A673 (cell line): ENCODE results near the gene KCP. TPM values are rescaled to one million over a fixed set of nuclear protein-coding genes. Genes with fewer than 3 reads are reported as not detected.

ENCODE experiments used
- BruUV-seq: library from RNA; stranded (reverse); fragments of 400-500 nt; replicated peaks from 2 replicates; lab custom pipeline; 2021; lab: Mats Ljungman, UMichigan
- CTCF ChIA-PET: fragments of 300-600 bp; sonication (Branson Sonifier 250); formaldehyde crosslinking; loops from one replicate; lab custom pipeline; 2022; ENCODE audit warnings: antibody characterized with exemption; lab: Charles Lee
- POLR2A ChIA-PET: fragments of 300-600 bp; sonication (Branson Sonifier 250); formaldehyde crosslinking; loops from one replicate; lab custom pipeline; 2022; ENCODE audit warnings: antibody characterized with exemption; ENCODE audit not compliant: low non-redundant PET; lab: Charles Lee
- DNase-seq: peaks from one replicate; pipeline ENCODE4 v3.0.0-alpha.2; 2015; ENCODE audit warnings: low spot score
- H3K27ac ChIP-seq: fragments of 200-600 bp; sonication (generic); 2 replicates; pipeline ENCODE4 v1.5.1; 2016; ENCODE audit warnings: mixed run types, low read depth, mild to moderate bottlenecking, mixed read lengths, antibody characterized with exemption, low read length; ENCODE audit not compliant: poor library complexity, severe bottlenecking
- H3K27me3 ChIP-seq: fragments of 200-600 bp; sonication (generic); replicated peaks from 2 replicates; pipeline ENCODE4 v1.6.1; 2017; ENCODE audit warnings: mixed run types, low read depth, mild to moderate bottlenecking, mixed read lengths, antibody characterized with exemption, low read length; ENCODE audit not compliant: insufficient read depth, poor library complexity
- H3K36me3 ChIP-seq: fragments of 200-600 bp; sonication (generic); 2 replicates; pipeline ENCODE4 v1.6.1; 2016; ENCODE audit warnings: mixed run types, mild to moderate bottlenecking, mixed read lengths, antibody characterized with exemption, low read length; ENCODE audit not compliant: insufficient read depth, poor library complexity, severe bottlenecking
- H3K4me1 ChIP-seq: fragments of 200-600 bp; sonication (generic); 2 replicates; pipeline ENCODE4 v1.6.1; 2017; ENCODE audit warnings: mixed run types, mild to moderate bottlenecking, mixed read lengths, antibody characterized with exemption, low read length; ENCODE audit not compliant: insufficient read depth, poor library complexity, severe bottlenecking
- H3K4me3 ChIP-seq: fragments of 200-600 bp; sonication (generic); 2 replicates; pipeline ENCODE4 v1.5.1; 2016; ENCODE audit warnings: low read depth, mixed run types, mild to moderate bottlenecking, mixed read lengths, low read length; ENCODE audit not compliant: poor library complexity, severe bottlenecking
- H3K9me3 ChIP-seq: fragments of 200-600 bp; sonication (generic); 2 replicates; pipeline ENCODE4 v1.6.1; 2016; ENCODE audit warnings: mixed run types, low read depth, mild to moderate bottlenecking, mixed read lengths, antibody characterized with exemption, low read length; ENCODE audit not compliant: poor library complexity, severe bottlenecking
- CTCF ChIP-seq: fragments of 300-800, 200-600 bp; sonication (generic); conservative IDR thresholded peaks from 2 replicates; pipeline ENCODE4 v1.5.1; 2017; ENCODE audit warnings: low read depth, mild to moderate bottlenecking, antibody characterized with exemption, low read length, moderate library complexity, mixed read lengths
- EZH2 ChIP-seq: fragments of 200-600 bp; sonication (generic); IDR thresholded peaks from 2 replicates; pipeline ENCODE4 v1.6.1; 2017; ENCODE audit warnings: borderline replicate concordance, low read depth, mild to moderate bottlenecking, mixed read lengths, antibody characterized with exemption, low read length; ENCODE audit not compliant: poor library complexity, severe bottlenecking
- intact Hi-C: fragments of 100-400 bp; cut with micrococcal nuclease; formaldehyde crosslinking; loops from one replicate; pipeline ENCODE4 v1.10.0; 2022; ENCODE audit not compliant: unreplicated experiment
- total RNA-seq: library from RNA; stranded (reverse); gene quantifications from 2 replicates; pipeline ENCODE4 v1.2.3, GENCODE V29; 2021

KCP gene
- total RNA-seq, 1 experiment from 2014 or later: not detected

- Histone ChIP-seq H3K4me1 (no peaks in the 10 kb centered on the region), H3K9me3 (no peaks in the 10 kb centered on the region), H3K36me3 (no peaks in the 10 kb centered on the region), H3K27ac (no peak overlapping the region), H3K27me3 (no peaks in the 10 kb centered on the region), H3K4me3 (no peak overlapping the region)
- no peak for DNase-seq
- no TSS peak for BruUV-seq
- intact Hi-C loops: no loop called here
- CTCF ChIA-PET: no interaction called here
- TF ChIP-seq EZH2 (no peak), CTCF (no peak)
- POLR2A ChIA-PET: no interaction called here
Observed at GRCh38 chr7:128848289-128849155, 62.0 kb downstream of the KCP start.

GRCh38 chr7:128847721-128848211 is 62.7 kb downstream of the KCP start:
- no peaks in the 10 kb centered on the region for H3K4me1 ChIP-seq
- POLR2A ChIA-PET: no interaction called here
- DNase-seq: no peak
- no peak overlapping the region for H3K27ac ChIP-seq
- H3K4me3 ChIP-seq: no peak overlapping the region
- CTCF ChIA-PET: no interaction called here
- no TSS peak for BruUV-seq
- H3K27me3 ChIP-seq: no peaks in the 10 kb centered on the region
- TF ChIP-seq CTCF (no peak), EZH2 (no peak)
- intact Hi-C loops: no loop called here
- no peaks in the 10 kb centered on the region for H3K9me3 ChIP-seq
- H3K36me3 ChIP-seq: no peaks in the 10 kb centered on the region

GRCh38 chr7:128846781-128847444 is 63.6 kb downstream of the KCP start:
- no peak for DNase-seq
- H3K36me3 ChIP-seq: no peaks in the 10 kb centered on the region
- intact Hi-C loops: no loop called here
- no peaks in the 10 kb centered on the region for H3K27me3 ChIP-seq
- H3K27ac ChIP-seq: no peak overlapping the region
- H3K4me1 ChIP-seq: no peaks in the 10 kb centered on the region
- TF ChIP-seq CTCF (no peak), EZH2 (no peak)
- H3K9me3 ChIP-seq: no peaks in the 10 kb centered on the region
- POLR2A ChIA-PET: no interaction called here
- CTCF ChIA-PET: no interaction called here
- H3K4me3 ChIP-seq: no peak overlapping the region
- no TSS peak for BruUV-seq
